OCI-LY1 (cell line): ENCODE measurements around the gene REEP6.

Source experiments
- H2AFZ ChIP-seq: fragments of 200-600 bp; sonication (generic), shearing (Covaris generic); 2 replicates; pipeline ENCODE4 v1.6.0; 2014; ENCODE audit warnings: antibody characterized with exemption, mild to moderate bottlenecking, low read length
- H3F3A ChIP-seq: fragments of 200-600 bp; sonication (generic), shearing (Covaris generic); 2 replicates; pipeline ENCODE4 v1.6.0; 2014; ENCODE audit warnings: mild to moderate bottlenecking, antibody characterized with exemption, low read length, moderate library complexity; ENCODE audit not compliant: insufficient read depth
- H3K27ac ChIP-seq: fragments of 200-600 bp; sonication (generic); 2 replicates; pipeline ENCODE4 v1.5.1; 2014; ENCODE audit warnings: low read length, mixed run types, mild to moderate bottlenecking, low read depth; ENCODE audit not compliant: poor library complexity, severe bottlenecking
- H3K27me3 ChIP-seq: fragments of 200-600 bp; sonication (generic); 2 replicates; pipeline ENCODE4 v1.6.0; 2014; ENCODE audit warnings: antibody characterized with exemption, mild to moderate bottlenecking, low read length, moderate library complexity; ENCODE audit not compliant: insufficient read depth
- H3K36me3 ChIP-seq: fragments of 200-600 bp; sonication (generic); 2 replicates; pipeline ENCODE4 v1.6.1; 2014; ENCODE audit warnings: mild to moderate bottlenecking, antibody characterized with exemption, low read length, moderate library complexity, mixed read lengths; ENCODE audit not compliant: insufficient read depth
- H3K4me1 ChIP-seq: fragments of 200-600 bp; sonication (generic); 2 replicates; pipeline ENCODE4 v1.5.1; 2014; ENCODE audit warnings: mild to moderate bottlenecking, low read length, moderate library complexity; ENCODE audit not compliant: insufficient read depth, severe bottlenecking
- H3K4me2 ChIP-seq: fragments of 200-600 bp; sonication (generic), shearing (Covaris generic); 2 replicates; pipeline ENCODE4 v1.6.1; 2014; ENCODE audit warnings: low read length
- H3K4me3 ChIP-seq: fragments of 200-600 bp; sonication (generic); 2 replicates; pipeline ENCODE4 v1.5.1; 2014; ENCODE audit warnings: low read length, low read depth, mild to moderate bottlenecking, mixed read lengths; ENCODE audit not compliant: poor library complexity, severe bottlenecking
- H3K79me2 ChIP-seq: fragments of 200-600 bp; shearing (Covaris generic); 2 replicates; pipeline ENCODE4 v1.6.1; 2016; ENCODE audit warnings: mixed run types, low read length, mixed read lengths; ENCODE audit not compliant: insufficient read depth
- H3K9ac ChIP-seq: fragments of 200-600 bp; sonication (generic), shearing (Covaris generic); 2 replicates; pipeline ENCODE4 v1.6.1; 2014; ENCODE audit warnings: mild to moderate bottlenecking, low read length, mixed read lengths
- H3K9me2 ChIP-seq: fragments of 200-600 bp; sonication (generic), shearing (Covaris generic); 2 replicates; pipeline ENCODE4 v1.6.1; 2014; ENCODE audit warnings: low read depth, mild to moderate bottlenecking, low read length, mixed read lengths
- H3K9me3 ChIP-seq: fragments of 200-600 bp; shearing (Covaris generic); 2 replicates; pipeline ENCODE4 v1.6.1; 2014; ENCODE audit warnings: low read length, mixed read lengths
- H4K20me1 ChIP-seq: fragments of 200-600 bp; sonication (generic), shearing (Covaris generic); 2 replicates; pipeline ENCODE4 v1.6.0; 2016; ENCODE audit warnings: mild to moderate bottlenecking, low read length; ENCODE audit not compliant: insufficient read depth
- CTCF ChIP-seq: fragments of 200-600 bp; sonication (generic), shearing (Covaris generic); IDR thresholded peaks from 2 replicates; pipeline ENCODE4 v1.5.1; 2017; ENCODE audit warnings: mild to moderate bottlenecking, antibody characterized with exemption, low read length, moderate library complexity, mixed read lengths
- EZH2 ChIP-seq: fragments of 200-600 bp; sonication (generic), shearing (Covaris generic); IDR thresholded peaks from 2 replicates; pipeline ENCODE4 v1.8.0; 2017; ENCODE audit warnings: borderline replicate concordance, mixed run types, mild to moderate bottlenecking, antibody characterized with exemption, low read length, moderate library complexity, mixed read lengths

REEP6 gene

GRCh38 chr19:1478934-1479707 lies 11.9 kb upstream of the REEP6 start, which contains the start of gene C19orf25:
Gene C19orf25 (minus strand): TSS chr19:1479215. CDS start chr19:1478903, 312 bp downstream.
- H3K27me3 ChIP-seq = no peaks in the 10 kb centered on the region
- H3K27ac ChIP-seq = peak within 1 kb of the TSS; percentile 79
- H3K4me1 ChIP-seq = peaks cover 14% of the 10 kb centered on the region
- no peaks in the 10 kb centered on the region for H3K9me3 ChIP-seq
- H3K79me2 ChIP-seq = no peaks in the 10 kb centered on the region
- H3K4me3 ChIP-seq = peak within 1 kb of the TSS; percentile 99
- peak within 1 kb of the TSS; percentile 48 for H2AFZ ChIP-seq
- H3K36me3 ChIP-seq = peaks cover 18% of the 10 kb centered on the region
- peak within 1 kb of the TSS; percentile 86 for H3K4me2 ChIP-seq
- TF ChIP-seq CTCF (no peak), EZH2 (no peak)
- H4K20me1 ChIP-seq = no peaks in the 10 kb centered on the region
- no peaks in the 10 kb centered on the region for H3K9me2 ChIP-seq
- no peaks in the 10 kb centered on the region for H3F3A ChIP-seq
- peak within 1 kb of the TSS; percentile 63 for H3K9ac ChIP-seq

GRCh38 chr19:1481224-1481892 lies 9.6 kb upstream of the REEP6 start:
- Histone ChIP-seq H3K4me1 (peaks cover 14% of the 10 kb centered on the region), H4K20me1 (no peaks in the 10 kb centered on the region), H3K9me3 (no peaks in the 10 kb centered on the region), H3K36me3 (peaks cover 6% of the 10 kb centered on the region; the same call in 1 of the 2 replicates), H3K4me2 (no peak overlapping the region), H3K27me3 (no peaks in the 10 kb centered on the region), H3F3A (no peaks in the 10 kb centered on the region), H3K27ac (no peak overlapping the region), H3K9ac (no peak overlapping the region), H3K79me2 (no peaks in the 10 kb centered on the region), H2AFZ (no peak overlapping the region), H3K9me2 (no peaks in the 10 kb centered on the region), H3K4me3 (no peak overlapping the region)
- no peak for TF ChIP-seq EZH2
- no peak for TF ChIP-seq CTCF

- Histone ChIP-seq H3K4me1 (peaks cover 14% of the 10 kb centered on the region), H3K9me3 (no peaks in the 10 kb centered on the region), H4K20me1 (no peaks in the 10 kb centered on the region), H3K36me3 (peaks cover 5% of the 10 kb centered on the region; the same call in 1 of the 2 replicates), H3K9ac (no peak overlapping the region), H3K27ac (no peak overlapping the region), H3K4me2 (no peak overlapping the region), H2AFZ (no peak overlapping the region), H3K27me3 (no peaks in the 10 kb centered on the region; the same call in 1 of the 2 replicates), H3K4me3 (no peak overlapping the region), H3F3A (no peaks in the 10 kb centered on the region), H3K79me2 (no peaks in the 10 kb centered on the region), H3K9me2 (no peaks in the 10 kb centered on the region)
- TF ChIP-seq EZH2 (no peak), CTCF (no peak)
These were observed 9.1 kb upstream of the REEP6 start for GRCh38 chr19:1481893-1482360.
